Measurements from ENCODE around the gene TMC4. TPM values are rescaled to one million over a fixed set of nuclear protein-coding genes. Genes with fewer than 3 reads are reported as not detected.

The TMC4 gene
- total and polyA plus RNA-seq, 2 donors (not counting 1 experiment from before 2014, with no cell fraction given), result 0.25 to 0.33 TPM

DNA sequence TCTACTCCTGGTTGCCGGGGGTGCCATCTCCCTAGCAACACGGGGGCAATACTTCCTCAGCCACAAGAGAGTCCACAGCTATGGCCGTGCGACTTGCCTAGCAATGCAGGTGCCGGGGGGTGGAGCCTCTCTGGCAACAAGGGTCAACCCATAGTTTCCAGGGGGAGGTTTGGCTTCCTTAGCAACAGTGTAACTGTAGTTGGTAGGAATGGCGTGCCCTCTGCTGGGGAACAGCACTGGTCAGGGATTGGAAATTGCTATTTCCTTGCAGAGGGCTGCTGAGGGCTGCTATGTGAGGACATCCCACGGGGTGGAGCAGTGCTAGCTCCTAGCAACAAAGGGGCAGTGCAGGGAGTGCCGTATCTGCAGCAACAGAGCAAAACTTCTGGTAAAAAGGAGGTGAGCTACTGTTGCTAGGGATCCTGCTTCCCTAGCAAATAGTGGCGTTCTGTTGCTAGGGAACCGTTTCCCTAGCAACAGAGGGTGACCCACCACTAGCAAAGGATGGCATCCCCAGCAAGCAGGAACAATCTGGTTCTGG lies 7.0 kb upstream of the TMC4 start:
- Histone ChIP-seq H3K4me1 (ENCODE audit: control insufficient read depth, extremely low read depth, insufficient read depth, low read length) (no peaks in the 10 kb centered on the region), H3K36me3 (ENCODE audit: control insufficient read depth, insufficient read depth, low read length) (peaks cover 11% of the 10 kb centered on the region), H3K9me3 (ENCODE audit: control insufficient read depth, insufficient read depth, low read depth, low read length) (no peaks in the 10 kb centered on the region), H3K4me3 (replicated peaks in 1 of 4; ENCODE audit: control extremely low read depth in 1 of 4, insufficient read depth in 1 of 4, low read depth in 3 of 4, low read length in 4 of 4) (no peak overlapping the region), H3K9ac (ENCODE audit: insufficient read depth, low read length) (no peak overlapping the region), H3K27me3 (ENCODE audit: control insufficient read depth, insufficient read depth, low read length) (no peaks in the 10 kb centered on the region), H3K27ac (ENCODE audit: insufficient read depth, low read length) (peak overlapping the region; percentile 50), H3K4me2 (ENCODE audit: extremely low read depth, insufficient read depth, low read length) (no peak overlapping the region), H3K79me2 (ENCODE audit: control insufficient read depth, insufficient read depth, low read length) (no peaks in the 10 kb centered on the region), H2AFZ (ENCODE audit: low read length) (no peak overlapping the region), H4K20me1 (ENCODE audit: control insufficient read depth, extremely low read depth, insufficient read depth, low read length) (no peaks in the 10 kb centered on the region)
- no peak for TF ChIP-seq EZH2 (IDR thresholded peaks at IDR 0.05; ENCODE audit: low read length, missing control alignments)
- TF ChIP-seq, protein P1, sequence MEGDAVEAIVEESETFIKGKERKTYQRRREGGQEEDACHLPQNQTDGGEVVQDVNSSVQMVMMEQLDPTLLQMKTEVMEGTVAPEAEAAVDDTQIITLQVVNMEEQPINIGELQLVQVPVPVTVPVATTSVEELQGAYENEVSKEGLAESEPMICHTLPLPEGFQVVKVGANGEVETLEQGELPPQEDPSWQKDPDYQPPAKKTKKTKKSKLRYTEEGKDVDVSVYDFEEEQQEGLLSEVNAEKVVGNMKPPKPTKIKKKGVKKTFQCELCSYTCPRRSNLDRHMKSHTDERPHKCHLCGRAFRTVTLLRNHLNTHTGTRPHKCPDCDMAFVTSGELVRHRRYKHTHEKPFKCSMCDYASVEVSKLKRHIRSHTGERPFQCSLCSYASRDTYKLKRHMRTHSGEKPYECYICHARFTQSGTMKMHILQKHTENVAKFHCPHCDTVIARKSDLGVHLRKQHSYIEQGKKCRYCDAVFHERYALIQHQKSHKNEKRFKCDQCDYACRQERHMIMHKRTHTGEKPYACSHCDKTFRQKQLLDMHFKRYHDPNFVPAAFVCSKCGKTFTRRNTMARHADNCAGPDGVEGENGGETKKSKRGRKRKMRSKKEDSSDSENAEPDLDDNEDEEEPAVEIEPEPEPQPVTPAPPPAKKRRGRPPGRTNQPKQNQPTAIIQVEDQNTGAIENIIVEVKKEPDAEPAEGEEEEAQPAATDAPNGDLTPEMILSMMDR (conservative IDR thresholded peaks at IDR 0.05 in 1 of 2, IDR thresholded peaks at IDR 0.05 in 1 of 2; ENCODE audit: low read depth in 1 of 2, low read length in 2 of 2), result peak; percentile 32 to 53
- peak; percentile 64 to 71 for DNase-seq (ENCODE audit: low read depth in 2 of 2)

DNA sequence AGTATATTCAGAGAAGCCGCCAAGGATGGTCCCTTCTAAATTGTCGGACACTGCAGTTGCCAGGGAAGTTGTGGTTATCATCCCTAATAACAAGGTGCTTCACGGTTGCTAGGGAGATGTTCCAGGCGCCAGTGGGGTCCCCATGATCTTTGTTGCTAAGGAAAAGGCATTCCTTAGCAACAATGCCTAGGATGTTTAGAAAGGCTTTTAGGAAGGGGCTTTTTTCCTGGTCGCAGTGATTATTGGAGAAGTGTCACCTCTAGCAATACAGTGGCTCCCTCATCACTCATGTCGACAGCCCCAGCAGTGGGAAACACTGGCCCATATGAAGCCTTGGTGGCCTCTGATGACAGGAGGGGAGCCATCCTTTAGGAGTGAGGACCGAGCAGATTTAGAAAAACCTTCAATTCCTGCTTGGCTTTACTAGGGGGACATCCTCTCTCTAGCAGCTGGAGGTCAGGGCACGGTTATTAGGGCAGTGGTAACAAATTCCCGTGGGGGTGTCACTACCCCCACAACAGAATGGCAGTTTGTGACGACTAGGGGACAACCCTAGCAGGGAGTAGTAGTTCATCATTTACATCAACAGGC lies 6.4 kb upstream of the TMC4 start:
- Histone ChIP-seq H3K4me2 (ENCODE audit: extremely low read depth, insufficient read depth, low read length) (no peak overlapping the region), H4K20me1 (ENCODE audit: control insufficient read depth, extremely low read depth, insufficient read depth, low read length) (no peaks in the 10 kb centered on the region), H3K4me1 (ENCODE audit: control insufficient read depth, extremely low read depth, insufficient read depth, low read length) (no peaks in the 10 kb centered on the region), H3K9me3 (ENCODE audit: control insufficient read depth, insufficient read depth, low read depth, low read length) (no peaks in the 10 kb centered on the region), H3K27me3 (ENCODE audit: control insufficient read depth, insufficient read depth, low read length) (no peaks in the 10 kb centered on the region), H3K36me3 (ENCODE audit: control insufficient read depth, insufficient read depth, low read length) (peaks cover 11% of the 10 kb centered on the region), H3K27ac (ENCODE audit: insufficient read depth, low read length) (peak overlapping the region; percentile 0), H3K9ac (ENCODE audit: insufficient read depth, low read length) (no peak overlapping the region), H3K79me2 (ENCODE audit: control insufficient read depth, insufficient read depth, low read length) (no peaks in the 10 kb centered on the region), H3K4me3 (replicated peaks in 1 of 4; ENCODE audit: control extremely low read depth in 1 of 4, insufficient read depth in 1 of 4, low read depth in 3 of 4, low read length in 4 of 4) (no peak overlapping the region), H2AFZ (ENCODE audit: low read length) (no peak overlapping the region)
- DNase-seq (ENCODE audit: low read depth in 2 of 2), result no peak
- TF ChIP-seq EZH2 (IDR thresholded peaks at IDR 0.05; ENCODE audit: low read length, missing control alignments), result no peak
- TF ChIP-seq, protein P1 (conservative IDR thresholded peaks at IDR 0.05 in 1 of 2, IDR thresholded peaks at IDR 0.05 in 1 of 2; ENCODE audit: low read depth in 1 of 2, low read length in 2 of 2), result no peak

DNA sequence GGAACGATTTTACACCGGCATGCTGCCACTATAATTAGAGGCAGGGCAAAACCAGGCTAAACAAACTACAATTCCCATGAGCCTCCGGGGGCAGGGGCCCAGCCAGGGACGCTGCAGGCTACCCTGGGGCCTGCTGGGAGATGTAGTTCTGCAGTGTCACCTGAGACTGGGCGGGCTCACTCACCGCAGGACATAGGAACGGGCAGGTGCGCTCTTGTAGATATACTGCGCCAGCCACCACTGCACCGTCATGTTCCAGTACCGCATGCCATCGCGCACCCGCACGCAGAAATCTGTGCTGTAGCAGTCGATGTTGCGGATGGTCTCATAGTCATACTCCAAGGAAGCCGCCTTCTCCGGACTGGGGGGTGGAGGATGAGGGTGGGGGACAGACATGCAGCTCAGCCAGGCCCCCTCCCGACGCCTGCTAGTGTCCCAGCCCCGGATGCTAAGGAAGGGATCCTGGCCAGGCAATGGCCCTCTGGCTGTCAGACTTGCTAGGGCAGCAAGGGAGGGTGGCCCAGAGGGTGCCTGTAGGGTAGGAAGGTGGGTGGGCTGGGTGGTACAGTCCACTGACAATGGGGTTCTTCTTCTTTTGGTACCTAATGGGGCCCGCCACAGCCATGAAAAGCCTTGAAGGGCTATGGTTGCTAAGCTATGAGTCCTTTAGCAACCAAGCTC lies 5.8 kb upstream of the TMC4 start:
- H3K4me3 ChIP-seq (replicated peaks in 1 of 4; ENCODE audit: control extremely low read depth in 1 of 4, insufficient read depth in 1 of 4, low read depth in 3 of 4, low read length in 4 of 4), result no peak overlapping the region
- no peaks in the 10 kb centered on the region for H3K27me3 ChIP-seq (ENCODE audit: control insufficient read depth, insufficient read depth, low read length)
- H3K9me3 ChIP-seq (ENCODE audit: control insufficient read depth, insufficient read depth, low read depth, low read length), result no peaks in the 10 kb centered on the region
- no peak overlapping the region for H3K9ac ChIP-seq (ENCODE audit: insufficient read depth, low read length)
- H3K36me3 ChIP-seq (ENCODE audit: control insufficient read depth, insufficient read depth, low read length), result peaks cover 9% of the 10 kb centered on the region
- H2AFZ ChIP-seq (ENCODE audit: low read length), result no peak overlapping the region
- H3K79me2 ChIP-seq (ENCODE audit: control insufficient read depth, insufficient read depth, low read length), result no peaks in the 10 kb centered on the region
- H3K27ac ChIP-seq (ENCODE audit: insufficient read depth, low read length), result no peak overlapping the region
- TF ChIP-seq, protein P1 (conservative IDR thresholded peaks at IDR 0.05 in 1 of 2, IDR thresholded peaks at IDR 0.05 in 1 of 2; ENCODE audit: low read depth in 1 of 2, low read length in 2 of 2), result no peak
- TF ChIP-seq EZH2 (IDR thresholded peaks at IDR 0.05; ENCODE audit: low read length, missing control alignments), result no peak
- no peak for DNase-seq (ENCODE audit: low read depth in 2 of 2)
- H3K4me1 ChIP-seq (ENCODE audit: control insufficient read depth, extremely low read depth, insufficient read depth, low read length), result no peaks in the 10 kb centered on the region
- no peaks in the 10 kb centered on the region for H4K20me1 ChIP-seq (ENCODE audit: control insufficient read depth, extremely low read depth, insufficient read depth, low read length)
- no peak overlapping the region for H3K4me2 ChIP-seq (ENCODE audit: extremely low read depth, insufficient read depth, low read length)
